CD4-positive, alpha-beta T cell treated with Interleukin-6 at 100 ng/mL for 8 hours (primary cell): ENCODE data around the gene BEND2.

ENCODE experiments used
- DNase-seq: peaks from one replicate; pipeline ENCODE4 v3.0.0-alpha.2; 2020; ENCODE audit warnings: mixed read lengths, low spot score

BEND2 gene

GRCh38 chrX:18136816-18137215 lies 83.9 kb downstream of the BEND2 start:
- DNase-seq: no peak

DNA sequence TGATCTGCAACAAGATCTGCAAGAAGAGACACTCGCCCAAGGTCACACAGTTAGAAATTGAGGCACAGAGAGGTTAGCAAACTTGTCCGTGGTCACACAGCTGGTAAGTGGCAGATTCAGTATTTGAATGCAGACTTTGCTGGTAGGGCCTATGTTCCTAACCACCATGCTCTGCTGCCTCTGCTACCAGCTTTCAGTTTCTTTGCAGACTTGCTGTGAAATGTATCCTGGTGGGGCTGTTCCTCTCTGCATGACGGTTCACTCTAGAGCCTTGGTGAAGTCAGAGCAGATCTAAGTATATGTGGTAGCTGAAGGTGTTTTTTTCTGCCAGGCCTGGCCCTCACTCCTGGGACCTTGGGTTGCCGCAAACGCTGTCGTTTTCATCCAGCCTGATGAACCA lies 87.1 kb downstream of the BEND2 start:
- no peak for DNase-seq

GRCh38 chrX:18129690-18130089 lies 91.0 kb downstream of the BEND2 start:
- DNase-seq: no peak

DNA sequence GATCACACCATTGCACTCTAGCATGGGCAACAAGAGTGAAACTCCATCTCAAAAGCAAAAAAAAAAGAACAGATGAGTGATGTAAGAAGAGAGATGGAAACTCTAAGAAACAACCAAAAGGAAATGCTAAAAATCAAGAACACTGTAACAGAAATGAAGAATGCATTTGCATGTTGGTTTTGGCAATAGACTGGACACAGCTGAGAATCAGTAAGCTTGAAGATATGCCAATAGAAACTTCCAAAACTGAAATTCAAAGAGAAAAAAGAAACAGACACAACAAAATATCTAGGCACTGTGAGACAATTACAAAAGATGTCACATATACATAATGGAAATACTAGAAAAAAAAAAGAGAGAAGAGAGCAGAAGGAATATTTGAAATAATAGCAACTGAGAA lies 93.7 kb downstream of the BEND2 start:
- no peak for DNase-seq

GRCh38 chrX:18119856-18120255 lies 100.8 kb downstream of the BEND2 start:
- no peak for DNase-seq
